ENCODE measurements around the gene OR10H1. TPM values are rescaled to one million over a fixed set of nuclear protein-coding genes. Genes with fewer than 3 reads are reported as not detected.
"Not testable (repeated sequence)": the region's sequence is repeated elsewhere in the genome, so short reads cannot be mapped to it uniquely, and the experiment has no call there.

The OR10H1 gene
- total RNA-seq, 1 experiment from 2014 or later = not detected

- no peak overlapping the region for H3K4me2 ChIP-seq (ENCODE audit: low read depth, low read length, poor library complexity, severe bottlenecking)
- H3K4me1 ChIP-seq (ENCODE audit: low read length) = no peaks in the 10 kb centered on the region
These were observed 27.9 kb upstream of the OR10H1 start for GRCh38 chr19:15843203-15843893.

DNA sequence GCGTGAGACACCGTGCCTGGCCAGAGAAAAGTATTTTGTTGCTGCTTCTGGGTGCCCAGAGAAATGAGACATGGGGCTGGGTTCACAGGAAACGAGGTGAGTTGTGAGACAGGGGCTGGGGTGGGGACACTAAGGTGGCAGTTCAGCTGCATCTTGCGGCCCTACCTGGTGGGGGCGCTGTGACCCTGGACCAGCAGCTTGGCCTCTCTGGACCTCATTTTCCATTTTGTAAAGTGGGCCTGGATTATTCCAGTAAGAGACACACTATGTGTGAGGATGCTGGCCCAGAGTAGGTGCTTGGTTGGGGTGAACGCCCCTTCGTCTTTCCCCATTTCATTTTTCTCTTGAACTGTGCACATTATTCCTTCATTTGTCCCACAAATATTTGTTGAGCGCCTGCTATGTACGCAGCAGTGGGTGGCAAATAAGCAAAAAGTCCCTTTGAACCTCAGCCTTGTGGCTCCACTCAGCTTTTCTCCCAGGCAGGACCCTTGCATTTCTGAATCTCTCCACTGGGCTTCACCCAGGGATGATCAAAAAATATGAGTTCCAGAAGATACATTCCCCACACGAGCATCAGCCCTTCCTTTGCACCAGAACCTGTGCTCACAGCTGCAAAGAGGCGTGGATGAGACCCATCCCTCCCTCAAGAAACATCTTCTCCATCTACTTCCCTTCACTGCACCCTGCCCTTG is 26.6 kb upstream of the OR10H1 start:
- no peak overlapping the region for H2AFZ ChIP-seq (ENCODE audit: low read length)
- H3K9ac ChIP-seq (ENCODE audit: low read length) = no peak overlapping the region
- peaks cover 4% of the 10 kb centered on the region for H3K4me1 ChIP-seq (ENCODE audit: low read length)
- DNase-seq = peak; percentile 48
- no peak overlapping the region for H3K4me2 ChIP-seq (ENCODE audit: low read depth, low read length, poor library complexity, severe bottlenecking)
- H3K36me3 ChIP-seq (ENCODE audit: insufficient read depth, low read length) = no peaks in the 10 kb centered on the region
- no peaks in the 10 kb centered on the region for H3K27me3 ChIP-seq (ENCODE audit: low read length)
- H3K9me2 ChIP-seq (replicated peaks; ENCODE audit: insufficient read depth, low read length) = no peaks in the 10 kb centered on the region
- H3K9me3 ChIP-seq (ENCODE audit: low read length) = no peaks in the 10 kb centered on the region
- no peaks in the 10 kb centered on the region for H3K79me2 ChIP-seq (ENCODE audit: low read length)
- H3K4me3 ChIP-seq (ENCODE audit: low read length) = no peak overlapping the region
- H4K20me1 ChIP-seq (ENCODE audit: insufficient read depth, low read depth, low read length) = no peaks in the 10 kb centered on the region
- no peak overlapping the region for H3K27ac ChIP-seq (ENCODE audit: low read length)

More at GRCh38 chr19:15843203-15843893, 27.9 kb upstream of the OR10H1 start:
- H3K4me3 ChIP-seq (ENCODE audit: low read length) = no peak overlapping the region
- no peak overlapping the region for H2AFZ ChIP-seq (ENCODE audit: low read length)
- H3K36me3 ChIP-seq (ENCODE audit: insufficient read depth, low read length) = no peaks in the 10 kb centered on the region
- H4K20me1 ChIP-seq (ENCODE audit: insufficient read depth, low read depth, low read length) = no peaks in the 10 kb centered on the region
- H3K9me2 ChIP-seq (replicated peaks; ENCODE audit: insufficient read depth, low read length) = no peaks in the 10 kb centered on the region
- peak; percentile 32 for DNase-seq
- no peaks in the 10 kb centered on the region for H3K79me2 ChIP-seq (ENCODE audit: low read length)
- H3K9me3 ChIP-seq (ENCODE audit: low read length) = no peaks in the 10 kb centered on the region
- H3K27ac ChIP-seq (ENCODE audit: low read length) = no peak overlapping the region
- no peaks in the 10 kb centered on the region for H3K27me3 ChIP-seq (ENCODE audit: low read length)
- no peak overlapping the region for H3K9ac ChIP-seq (ENCODE audit: low read length)

DNA sequence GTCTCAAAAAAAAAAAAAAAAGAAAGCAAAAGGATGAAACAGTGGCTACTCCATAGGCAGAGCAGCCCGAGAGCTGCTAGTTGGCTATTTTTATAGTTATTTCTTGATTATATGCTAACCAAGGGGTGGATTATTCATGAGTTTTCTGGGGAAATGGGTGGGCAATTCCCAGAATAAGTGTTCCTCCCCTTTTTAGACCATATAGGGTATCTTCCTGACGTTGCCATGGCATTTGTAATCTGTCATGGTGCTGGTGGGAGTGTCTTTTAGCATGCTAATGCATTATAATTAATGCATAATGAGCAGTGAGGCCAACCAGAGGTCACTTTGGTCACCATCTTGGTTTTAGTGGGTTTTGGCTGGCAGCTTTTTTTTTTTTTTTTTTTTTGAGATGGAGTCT is 25.4 kb upstream of the OR10H1 start:
- Histone ChIP-seq H3K4me1 (ENCODE audit: low read length) (peaks cover 12% of the 10 kb centered on the region), H3K9me2 (replicated peaks; ENCODE audit: insufficient read depth, low read length) (no peaks in the 10 kb centered on the region; the same call in 1 of the 2 replicates), H3K4me2 (ENCODE audit: low read depth, low read length, poor library complexity, severe bottlenecking) (no peak overlapping the region), H2AFZ (ENCODE audit: low read length) (no peak overlapping the region), H3K9ac (ENCODE audit: low read length) (no peak overlapping the region), H3K36me3 (ENCODE audit: insufficient read depth, low read length) (no peaks in the 10 kb centered on the region), H4K20me1 (ENCODE audit: insufficient read depth, low read depth, low read length) (no peaks in the 10 kb centered on the region), H3K4me3 (ENCODE audit: low read length) (no peak overlapping the region), H3K79me2 (ENCODE audit: low read length) (no peaks in the 10 kb centered on the region), H3K9me3 (ENCODE audit: low read length) (no peaks in the 10 kb centered on the region), H3K27ac (ENCODE audit: low read length) (no peak overlapping the region), H3K27me3 (ENCODE audit: low read length) (no peaks in the 10 kb centered on the region)
- peak; percentile 27 for DNase-seq

DNA sequence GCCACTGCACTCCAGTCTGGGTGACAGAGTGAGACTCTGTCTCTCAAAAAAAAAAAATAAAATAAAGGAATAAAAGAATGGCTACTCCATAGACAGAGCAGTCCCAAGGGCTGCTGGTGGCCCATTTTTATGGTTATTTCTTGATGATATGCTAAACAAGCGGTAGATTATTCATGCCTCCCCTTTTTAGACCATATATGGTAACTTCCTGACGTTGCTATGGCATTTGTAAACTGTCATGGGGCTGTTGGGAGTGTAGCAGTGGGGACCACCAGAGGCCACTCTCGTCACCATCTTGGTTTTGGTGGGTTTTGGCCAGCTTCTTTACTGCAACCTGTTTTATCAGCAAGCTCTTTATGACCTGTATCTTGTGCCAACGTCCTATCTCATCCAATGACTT is 24.4 kb upstream of the OR10H1 start:
- not testable (repeated sequence) for H3K9ac ChIP-seq (ENCODE audit: low read length); H2AFZ ChIP-seq (ENCODE audit: low read length); H4K20me1 ChIP-seq (ENCODE audit: insufficient read depth, low read depth, low read length); H3K27ac ChIP-seq (ENCODE audit: low read length); H3K27me3 ChIP-seq (ENCODE audit: low read length); H3K4me2 ChIP-seq (ENCODE audit: low read depth, low read length, poor library complexity, severe bottlenecking); H3K79me2 ChIP-seq (ENCODE audit: low read length); H3K4me3 ChIP-seq (ENCODE audit: low read length); H3K9me3 ChIP-seq (ENCODE audit: low read length); H3K9me2 ChIP-seq (replicated peaks; ENCODE audit: insufficient read depth, low read length); H3K36me3 ChIP-seq (ENCODE audit: insufficient read depth, low read length)
- H3K4me1 ChIP-seq (ENCODE audit: low read length) = peaks cover 12% of the 10 kb centered on the region
- DNase-seq = peak; percentile 15

DNA sequence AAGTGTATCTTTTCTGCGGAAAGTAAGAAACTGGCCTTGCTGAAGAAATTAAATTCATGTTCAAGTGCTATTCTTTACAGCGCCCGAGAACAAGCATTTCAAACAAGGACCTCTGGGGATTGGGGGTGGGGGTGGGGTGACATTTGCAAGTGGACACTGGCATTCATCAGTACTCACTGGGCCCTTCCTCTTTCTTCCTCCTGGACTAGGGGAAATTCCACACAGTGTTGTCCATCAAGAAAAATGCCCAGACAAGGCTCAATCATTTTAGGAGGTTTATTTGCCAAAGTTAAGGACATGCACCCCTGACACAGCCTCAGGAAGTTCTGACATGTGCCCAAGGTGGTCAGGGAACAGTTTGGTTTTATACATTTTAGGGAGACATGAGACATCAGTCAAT is 22.9 kb upstream of the OR10H1 start:
- Histone ChIP-seq H3K4me3 (ENCODE audit: low read length) (no peak overlapping the region), H3K27me3 (ENCODE audit: low read length) (no peaks in the 10 kb centered on the region), H3K4me2 (ENCODE audit: low read depth, low read length, poor library complexity, severe bottlenecking) (no peak overlapping the region), H3K4me1 (ENCODE audit: low read length) (peaks cover 12% of the 10 kb centered on the region), H3K9me3 (ENCODE audit: low read length) (no peaks in the 10 kb centered on the region), H3K79me2 (ENCODE audit: low read length) (no peaks in the 10 kb centered on the region), H3K27ac (ENCODE audit: low read length) (no peak overlapping the region), H3K9ac (ENCODE audit: low read length) (no peak overlapping the region), H2AFZ (ENCODE audit: low read length) (no peak overlapping the region), H3K9me2 (replicated peaks; ENCODE audit: insufficient read depth, low read length) (no peaks in the 10 kb centered on the region; the same call in 1 of the 2 replicates), H3K36me3 (ENCODE audit: insufficient read depth, low read length) (no peaks in the 10 kb centered on the region), H4K20me1 (ENCODE audit: insufficient read depth, low read depth, low read length) (no peaks in the 10 kb centered on the region)
- no peak for DNase-seq

- H2AFZ ChIP-seq (ENCODE audit: low read length) = peak overlapping the region; percentile 97
- DNase-seq = no peak
These were observed 21.8 kb upstream of the OR10H1 start for GRCh38 chr19:15837221-15837731.

DNA sequence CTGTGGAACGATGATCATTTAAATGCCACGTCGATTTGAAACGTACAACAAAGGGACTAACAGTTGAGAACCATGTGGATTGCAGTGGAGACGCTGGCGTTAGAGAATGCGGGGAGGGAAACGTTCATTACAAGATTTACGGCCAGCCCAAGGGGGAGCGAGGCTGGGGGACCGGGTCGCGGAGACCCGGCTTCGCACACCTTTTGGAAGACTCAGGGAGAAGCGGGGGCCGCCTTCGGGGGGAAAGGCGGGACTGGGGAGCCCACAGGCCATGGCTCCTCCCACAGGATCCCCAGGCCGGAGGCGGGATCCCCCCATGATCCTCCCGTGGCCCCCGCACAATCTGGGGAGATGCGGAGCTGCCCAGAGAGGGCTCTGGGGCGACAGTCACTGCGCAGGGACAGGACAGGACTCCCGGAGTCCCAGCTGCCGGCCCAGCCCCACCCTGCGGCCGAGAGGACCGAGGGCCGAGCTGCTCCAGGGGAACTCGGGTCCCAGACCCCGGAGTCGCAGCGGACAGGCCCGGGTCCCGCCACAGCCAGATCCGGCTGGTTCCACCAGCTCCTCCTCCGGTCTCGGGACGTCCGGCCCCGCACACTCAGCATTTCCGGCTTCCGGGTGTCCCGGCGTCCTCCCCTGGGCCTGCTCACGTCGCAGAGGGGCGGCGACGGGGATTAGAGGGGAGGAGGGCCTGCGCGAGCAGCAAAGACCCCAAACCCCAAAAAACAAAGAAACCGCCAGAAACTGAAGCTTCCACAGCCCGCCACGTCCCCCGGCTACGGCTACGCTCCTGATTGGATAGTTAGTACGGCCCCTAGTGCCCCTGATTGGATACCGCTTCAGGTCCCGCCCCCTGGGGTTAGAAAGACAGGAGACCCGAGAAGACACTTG is 21.1 kb upstream of the OR10H1 start:
- Histone ChIP-seq H3K27ac (ENCODE audit: low read length) (no peak overlapping the region), H3K79me2 (ENCODE audit: low read length) (no peaks in the 10 kb centered on the region), H3K27me3 (ENCODE audit: low read length) (no peaks in the 10 kb centered on the region), H3K9me2 (replicated peaks; ENCODE audit: insufficient read depth, low read length) (no peaks in the 10 kb centered on the region; the same call in 1 of the 2 replicates), H3K4me1 (ENCODE audit: low read length) (peaks cover 12% of the 10 kb centered on the region), H3K9me3 (ENCODE audit: low read length) (no peaks in the 10 kb centered on the region), H3K36me3 (ENCODE audit: insufficient read depth, low read length) (no peaks in the 10 kb centered on the region), H4K20me1 (ENCODE audit: insufficient read depth, low read depth, low read length) (no peaks in the 10 kb centered on the region), H2AFZ (ENCODE audit: low read length) (peak overlapping the region; percentile 97), H3K9ac (ENCODE audit: low read length) (peak overlapping the region; percentile 72), H3K4me2 (ENCODE audit: low read depth, low read length, poor library complexity, severe bottlenecking) (peak overlapping the region; percentile 80), H3K4me3 (ENCODE audit: low read length) (peak overlapping the region; percentile 79)
- DNase-seq = peak; percentile 96

More at GRCh38 chr19:15837221-15837731, 21.8 kb upstream of the OR10H1 start:
- no peak overlapping the region for H3K9ac ChIP-seq (ENCODE audit: low read length)
- H3K79me2 ChIP-seq (ENCODE audit: low read length) = no peaks in the 10 kb centered on the region
- H4K20me1 ChIP-seq (ENCODE audit: insufficient read depth, low read depth, low read length) = no peaks in the 10 kb centered on the region
- no peaks in the 10 kb centered on the region; the same call in 1 of the 2 replicates for H3K9me2 ChIP-seq (replicated peaks; ENCODE audit: insufficient read depth, low read length)
- H3K27me3 ChIP-seq (ENCODE audit: low read length) = no peaks in the 10 kb centered on the region
- no peaks in the 10 kb centered on the region for H3K9me3 ChIP-seq (ENCODE audit: low read length)
- no peak overlapping the region for H3K27ac ChIP-seq (ENCODE audit: low read length)
- peak overlapping the region; percentile 79 for H3K4me3 ChIP-seq (ENCODE audit: low read length)
- peak overlapping the region; percentile 80 for H3K4me2 ChIP-seq (ENCODE audit: low read depth, low read length, poor library complexity, severe bottlenecking)
- H3K4me1 ChIP-seq (ENCODE audit: low read length) = peaks cover 12% of the 10 kb centered on the region
- no peaks in the 10 kb centered on the region for H3K36me3 ChIP-seq (ENCODE audit: insufficient read depth, low read length)

Data from Karpas-422 (cell line).